Neural crest cell (in vitro differentiated cells): ENCODE measurements around the gene RBMY1D. TPM values are rescaled to one million over a fixed set of nuclear protein-coding genes. Genes with fewer than 3 reads are reported as not detected.

Experiments
- DNase-seq: peaks from one replicate; pipeline ENCODE4 v3.0.0; 2021; ENCODE audit warnings: low read depth, mixed read lengths, low spot score
- H3K27ac Mint-ChIP-seq: one replicate; pipeline ENCODE4 v1.8.0; 2021; ENCODE audit warnings: mild to moderate bottlenecking, mixed read lengths; ENCODE audit not compliant: unreplicated experiment
- H3K27me3 Mint-ChIP-seq: 2 replicates; pipeline ENCODE4 v1.8.0; 2021; ENCODE audit warnings: low read depth, mild to moderate bottlenecking, mixed read lengths
- H3K36me3 Mint-ChIP-seq: 2 replicates; pipeline ENCODE4 v1.8.0; 2021; ENCODE audit warnings: low read depth, mild to moderate bottlenecking, mixed read lengths
- H3K4me1 Mint-ChIP-seq: 2 replicates; pipeline ENCODE4 v1.8.0; 2021; ENCODE audit warnings: mixed read lengths
- H3K4me3 Mint-ChIP-seq: one replicate; pipeline ENCODE4 v1.8.0; 2021; ENCODE audit warnings: mild to moderate bottlenecking, mixed read lengths
- H3K9me3 Mint-ChIP-seq: 2 replicates; pipeline ENCODE4 v1.8.0; 2021; ENCODE audit warnings: mixed read lengths
- total RNA-seq: library from RNA; stranded (reverse); gene quantifications from 2 replicates; pipeline ENCODE4 v1.2.1, GENCODE V29; 2021
- TF ChIP-seq, protein P1 (sequence below): fragments of 200-600 bp; sonication (generic); conservative IDR thresholded peaks from 2 replicates; pipeline ENCODE4 v1.5.0; 2021; ENCODE audit warnings: antibody characterized with exemption, mild to moderate bottlenecking

Gene RBMY1D
- total RNA-seq, 1 donor from 2014 or later, result not detected

- no peaks in the 10 kb centered on the region for H3K36me3 Mint-ChIP-seq
- no peak overlapping the region for H3K4me3 Mint-ChIP-seq
- no peaks in the 10 kb centered on the region for H3K9me3 Mint-ChIP-seq
- no peaks in the 10 kb centered on the region for H3K4me1 Mint-ChIP-seq
- H3K27ac Mint-ChIP-seq, result no peak overlapping the region
- TF ChIP-seq, protein P1, sequence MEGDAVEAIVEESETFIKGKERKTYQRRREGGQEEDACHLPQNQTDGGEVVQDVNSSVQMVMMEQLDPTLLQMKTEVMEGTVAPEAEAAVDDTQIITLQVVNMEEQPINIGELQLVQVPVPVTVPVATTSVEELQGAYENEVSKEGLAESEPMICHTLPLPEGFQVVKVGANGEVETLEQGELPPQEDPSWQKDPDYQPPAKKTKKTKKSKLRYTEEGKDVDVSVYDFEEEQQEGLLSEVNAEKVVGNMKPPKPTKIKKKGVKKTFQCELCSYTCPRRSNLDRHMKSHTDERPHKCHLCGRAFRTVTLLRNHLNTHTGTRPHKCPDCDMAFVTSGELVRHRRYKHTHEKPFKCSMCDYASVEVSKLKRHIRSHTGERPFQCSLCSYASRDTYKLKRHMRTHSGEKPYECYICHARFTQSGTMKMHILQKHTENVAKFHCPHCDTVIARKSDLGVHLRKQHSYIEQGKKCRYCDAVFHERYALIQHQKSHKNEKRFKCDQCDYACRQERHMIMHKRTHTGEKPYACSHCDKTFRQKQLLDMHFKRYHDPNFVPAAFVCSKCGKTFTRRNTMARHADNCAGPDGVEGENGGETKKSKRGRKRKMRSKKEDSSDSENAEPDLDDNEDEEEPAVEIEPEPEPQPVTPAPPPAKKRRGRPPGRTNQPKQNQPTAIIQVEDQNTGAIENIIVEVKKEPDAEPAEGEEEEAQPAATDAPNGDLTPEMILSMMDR, result no peak
- DNase-seq, result no peak
- no peaks in the 10 kb centered on the region for H3K27me3 Mint-ChIP-seq
These were observed 59.3 kb downstream of the RBMY1D start for GRCh38 chrY:21835052-21835451.

Other genes with a start within 250 kb of the RBMY1D start
- not detected in 2 replicates for gene RBMY1E, start 23.5 kb upstream of the RBMY1D start, total RNA-seq